Neural progenitor cell (in vitro differentiated cells): ENCODE results near the gene ANKRD53.

Experiments used
- CTCF ChIP-seq: fragments of 200-600 bp; sonication (generic); IDR thresholded peaks from 2 replicates; pipeline ENCODE4 v1.5.1; 2017; ENCODE audit warnings: antibody characterized with exemption, mild to moderate bottlenecking
- EZH2phosphoT487 ChIP-seq: fragments of 200-600 bp; sonication (generic); IDR thresholded peaks from 2 replicates; pipeline ENCODE4 v1.6.1; 2017; ENCODE audit warnings: antibody characterized with exemption

- TF ChIP-seq CTCF (no peak), EZH2phosphoT487 (no peak)
Observed at GRCh38 chr2:71018625-71019024, 40.2 kb downstream of the ANKRD53 start.
